Stimulated activated CD8-positive, alpha-beta memory T cell treated with anti-CD3 and anti-CD28 coated beads, Interleukin-12 subunit alpha, Interleukin-12 subunit beta, amount 100 ng/mL, for 4 hours (primary cell): ENCODE measurements around the gene PIGQ.
"Not testable (repeated sequence)": the region's sequence is repeated elsewhere in the genome, so short reads cannot be mapped to it uniquely, and the experiment has no call there.

Experiments
- DNase-seq: peaks from one replicate; pipeline ENCODE4 v3.0.0-alpha.2; 2020; ENCODE audit warnings: low read depth

Gene PIGQ

DNA sequence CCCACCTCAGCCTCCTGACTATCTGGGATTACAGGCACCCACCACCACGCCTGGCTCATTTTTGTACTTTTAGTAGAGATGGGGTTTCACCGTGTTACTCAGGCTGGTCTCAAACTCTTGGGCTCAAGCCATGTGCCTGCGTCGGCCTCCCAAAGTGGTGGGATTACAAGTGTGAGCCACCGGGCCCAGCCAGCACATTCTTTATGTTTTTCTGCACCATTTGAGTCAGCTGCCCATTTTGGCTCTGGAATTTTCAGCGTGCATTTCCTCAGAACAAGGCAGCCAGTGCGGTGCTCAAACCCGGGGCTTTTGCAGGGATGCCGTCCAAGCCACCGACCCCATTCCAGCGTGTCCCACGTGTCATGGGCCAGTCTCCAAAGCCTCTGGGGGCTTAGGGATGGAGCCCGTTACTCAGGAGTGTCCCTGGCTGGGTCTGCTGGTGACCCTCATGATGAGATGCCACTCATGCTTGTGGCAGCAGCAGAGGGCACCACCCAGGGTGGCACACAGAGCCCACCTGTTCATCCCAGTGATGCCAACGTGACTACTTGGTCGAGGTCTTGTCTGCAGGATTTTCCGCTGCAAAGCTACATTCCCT lies 16.4 kb downstream of the PIGQ start:
- no peak for DNase-seq

DNA sequence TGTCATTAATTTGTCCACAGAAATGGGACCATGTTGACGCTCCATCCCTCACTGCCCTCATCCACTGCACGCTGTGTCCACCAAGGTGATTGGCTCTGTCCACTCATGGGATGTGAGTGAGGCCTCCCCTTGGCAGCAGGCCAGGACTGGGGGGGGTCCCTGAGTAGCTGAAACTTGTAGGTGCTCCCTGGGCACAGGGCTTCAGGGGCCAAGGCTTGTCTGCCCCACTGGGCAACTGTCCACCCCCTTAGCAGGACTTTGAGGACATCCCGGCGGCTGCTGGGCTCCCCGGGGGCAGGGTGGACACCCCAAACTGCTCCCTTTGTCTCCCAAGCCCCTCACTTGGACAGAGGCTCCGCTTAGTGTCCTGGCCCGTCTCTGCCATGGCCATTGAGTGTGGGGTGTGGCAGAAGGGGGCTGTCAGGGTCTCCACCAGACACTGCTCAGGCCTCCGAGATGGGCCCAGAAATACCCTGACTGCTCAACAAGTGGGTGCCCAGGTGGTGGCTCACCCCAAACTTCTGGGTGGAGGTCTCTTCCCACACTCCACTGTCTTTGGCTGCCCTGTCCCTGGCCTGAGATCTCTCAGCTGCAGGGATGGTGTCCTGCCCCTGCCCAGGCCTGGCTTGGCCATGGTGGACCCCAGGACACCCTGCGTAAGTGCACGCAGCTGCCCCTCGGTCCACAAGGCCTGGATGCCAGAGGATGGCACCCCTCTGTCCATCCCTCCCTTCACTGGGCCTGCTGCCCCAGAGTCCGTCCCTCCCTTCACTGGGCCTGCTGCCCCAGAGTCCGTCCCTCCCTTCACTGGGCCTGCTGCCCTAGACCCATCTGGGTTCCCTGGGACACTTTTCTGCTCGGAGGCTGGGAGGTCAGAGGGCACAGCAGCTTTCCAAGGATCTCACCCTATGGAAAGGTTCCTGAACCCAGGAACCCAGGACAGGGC lies 17.1 kb downstream of the PIGQ start:
- no peak for DNase-seq

DNA sequence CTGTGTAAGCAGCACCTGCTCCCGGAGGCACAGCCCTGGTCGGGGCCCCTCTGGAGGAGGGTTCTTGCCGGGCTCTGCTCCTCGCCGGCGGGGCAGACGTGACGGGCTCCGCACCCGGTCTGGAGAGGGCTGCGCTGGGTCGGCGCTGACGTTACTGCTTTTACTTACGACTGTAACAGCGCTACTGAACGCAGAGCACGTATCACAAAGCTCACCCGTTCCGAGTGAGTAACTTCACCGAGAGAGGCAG lies 18.8 kb downstream of the PIGQ start:
- DNase-seq, result no peak

DNA sequence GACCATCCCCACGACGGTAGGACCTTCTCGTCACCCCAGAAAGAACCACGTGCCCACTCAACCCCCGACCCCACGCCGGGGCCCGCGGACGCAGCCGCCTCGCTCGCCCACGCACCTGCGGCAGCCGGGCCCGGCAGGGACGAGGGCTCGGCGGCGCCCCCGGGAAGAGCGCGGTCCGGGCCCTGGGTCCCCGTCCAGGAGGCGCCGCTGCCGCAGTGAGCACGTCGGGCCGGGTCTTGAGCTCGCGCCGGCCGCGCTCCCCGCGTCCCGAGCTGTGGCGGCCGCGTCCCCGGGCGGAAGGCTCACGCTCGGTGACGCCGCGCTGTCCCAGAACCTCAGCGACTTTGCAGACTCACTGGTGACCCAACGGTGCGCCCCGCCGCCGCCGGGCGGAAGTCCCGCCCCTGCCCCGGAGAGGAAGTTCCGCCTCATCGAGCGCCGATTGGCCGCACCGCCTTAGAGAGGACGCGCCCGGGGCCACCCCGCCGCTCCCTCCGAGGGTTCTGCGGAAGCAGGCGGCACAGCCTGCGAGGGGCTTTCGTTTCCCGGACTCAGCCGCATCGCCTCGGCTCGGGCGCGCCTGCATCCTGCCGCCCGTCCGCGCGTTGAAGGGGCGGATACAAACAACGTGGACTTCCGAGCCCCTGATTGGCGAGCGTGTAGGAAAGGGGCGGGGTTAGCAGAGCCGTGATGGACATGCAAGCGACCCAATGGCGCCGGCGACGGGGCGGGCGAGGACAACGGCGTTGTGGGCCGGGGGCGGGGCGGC lies 19.3 kb downstream of the PIGQ start:
- peak; percentile 98 for DNase-seq

DNA sequence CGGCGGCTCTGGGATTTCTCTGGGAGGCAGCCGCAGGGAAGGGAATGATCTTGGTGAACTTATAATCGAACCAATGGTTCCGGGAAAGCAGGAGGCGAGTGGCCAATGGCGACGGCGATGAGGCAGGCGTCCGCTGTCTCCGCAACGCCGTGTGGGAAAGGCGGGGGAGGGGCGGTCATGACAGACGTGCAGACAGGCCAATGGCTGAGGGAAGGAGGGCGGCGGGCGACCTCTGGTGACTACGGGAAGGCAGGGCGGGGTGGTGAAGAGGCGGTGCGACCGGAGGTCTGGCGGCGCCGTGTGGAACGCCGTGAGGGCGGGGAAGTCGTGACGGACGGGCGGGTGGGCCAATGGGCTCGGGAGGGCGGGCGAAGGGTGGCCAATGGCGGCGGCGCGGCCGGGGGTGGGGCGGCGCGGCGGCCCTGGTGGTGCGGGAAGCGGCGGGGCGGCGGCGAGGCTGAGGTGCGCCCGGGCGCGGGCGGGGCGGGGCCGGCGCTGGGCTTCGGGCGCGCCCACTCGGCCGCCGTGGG lies 20.0 kb downstream of the PIGQ start, which contains the start of gene RAB40C:
RAB40C (plus strand) TSS at position 409 of the 530 bp plus-strand sequence. CDS start 226 bp downstream, outside the sequence.
- peak; percentile 98 for DNase-seq

DNA sequence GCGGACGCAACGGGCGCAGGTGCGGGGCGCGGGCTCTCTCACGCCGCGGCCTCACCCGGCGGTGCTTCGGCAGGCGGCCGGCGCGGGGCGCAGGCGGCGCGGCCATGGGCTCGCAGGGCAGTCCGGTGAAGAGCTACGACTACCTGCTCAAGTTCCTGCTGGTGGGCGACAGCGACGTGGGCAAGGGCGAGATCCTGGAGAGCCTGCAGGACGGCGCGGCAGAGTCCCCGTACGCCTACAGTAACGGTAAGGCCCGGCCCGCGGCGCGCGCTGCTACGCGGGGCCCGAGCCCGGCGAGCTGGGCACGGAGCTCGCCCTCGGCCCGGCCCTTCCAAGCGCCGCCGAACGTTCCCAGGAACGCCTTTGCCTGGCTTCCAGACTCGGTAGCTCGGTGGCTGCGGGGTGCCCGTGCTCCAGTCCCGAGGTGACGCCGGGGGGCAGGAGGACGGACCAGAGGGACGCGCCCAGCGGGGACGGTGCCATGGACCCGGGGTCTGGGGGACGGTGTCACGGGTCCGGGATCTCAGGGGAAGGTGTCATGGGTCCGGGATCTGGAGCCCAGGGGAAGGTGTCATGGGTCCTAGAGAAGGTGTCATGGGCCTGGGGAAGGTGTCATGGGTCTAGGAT lies 20.5 kb downstream of the PIGQ start:
- DNase-seq, result no peak

DNA sequence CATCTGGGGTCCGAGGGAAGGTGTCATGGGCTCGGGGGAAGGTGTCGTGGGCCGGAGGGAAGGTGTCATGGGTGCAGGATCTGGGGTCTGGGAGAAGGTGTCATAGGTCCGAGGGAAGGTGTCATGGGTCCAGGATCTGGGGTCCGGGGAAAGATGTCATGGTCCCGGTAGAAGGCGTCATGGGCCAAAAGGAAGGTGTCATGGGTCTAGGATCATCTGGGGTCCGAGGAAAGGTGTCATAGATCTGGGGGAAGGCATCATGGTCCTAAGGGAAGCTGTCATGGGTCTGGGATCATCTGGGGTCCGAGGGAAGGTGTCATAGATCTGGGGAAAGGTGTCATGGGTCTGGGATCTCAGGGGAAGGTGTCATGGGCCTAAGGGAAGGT lies 21.0 kb downstream of the PIGQ start:
- no peak for DNase-seq

DNA sequence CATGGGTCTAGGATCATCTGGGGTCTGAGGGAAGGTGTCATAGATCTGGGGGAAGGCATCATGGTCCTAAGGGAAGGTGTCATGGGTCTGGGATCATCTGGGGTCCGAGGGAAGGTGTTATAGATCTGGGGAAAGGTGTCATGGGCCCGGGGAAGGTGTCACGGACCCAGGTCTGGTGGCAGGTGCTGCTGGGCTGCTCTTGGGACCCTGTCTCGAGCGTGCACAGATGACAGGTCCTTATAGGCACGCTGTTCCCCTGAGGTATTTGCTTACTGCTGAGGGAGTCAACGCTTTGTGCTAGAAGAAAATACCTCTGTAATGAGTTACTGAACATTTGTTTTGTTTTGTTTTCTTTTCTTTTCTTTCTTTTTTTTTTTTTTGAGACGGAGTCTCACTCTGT lies 21.5 kb downstream of the PIGQ start:
- DNase-seq, result no peak

DNA sequence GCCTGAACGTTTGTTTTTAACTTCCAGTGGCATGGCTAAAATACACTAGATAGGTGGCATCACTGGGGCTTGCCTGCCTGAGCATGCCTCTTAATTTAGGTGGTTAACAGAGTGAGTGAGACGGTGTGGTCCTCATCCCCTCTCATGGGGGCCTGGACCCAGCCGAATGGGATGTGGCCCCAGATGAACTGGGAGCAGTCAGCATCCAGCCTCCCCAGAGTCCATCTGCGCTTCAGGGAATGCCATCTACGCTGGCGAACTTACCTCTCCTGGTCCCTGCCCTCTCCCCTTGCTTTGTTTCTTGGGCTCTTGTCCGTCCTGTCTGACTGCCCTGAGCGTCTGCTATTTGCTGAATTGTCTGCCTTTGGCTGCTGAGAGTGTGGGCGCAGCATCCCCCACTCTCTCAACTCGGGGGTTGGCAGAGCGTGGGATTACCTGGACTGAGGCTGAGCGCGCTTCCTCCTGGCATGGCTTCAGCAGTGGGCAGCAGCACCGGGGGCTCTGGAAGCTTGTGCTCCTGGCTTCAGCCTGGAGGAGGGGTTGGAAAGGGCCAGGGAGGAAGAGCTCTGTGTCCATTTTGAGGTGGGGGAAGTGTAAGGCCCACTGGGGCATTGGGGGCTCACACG lies 22.2 kb downstream of the PIGQ start:
- DNase-seq, result no peak

DNA sequence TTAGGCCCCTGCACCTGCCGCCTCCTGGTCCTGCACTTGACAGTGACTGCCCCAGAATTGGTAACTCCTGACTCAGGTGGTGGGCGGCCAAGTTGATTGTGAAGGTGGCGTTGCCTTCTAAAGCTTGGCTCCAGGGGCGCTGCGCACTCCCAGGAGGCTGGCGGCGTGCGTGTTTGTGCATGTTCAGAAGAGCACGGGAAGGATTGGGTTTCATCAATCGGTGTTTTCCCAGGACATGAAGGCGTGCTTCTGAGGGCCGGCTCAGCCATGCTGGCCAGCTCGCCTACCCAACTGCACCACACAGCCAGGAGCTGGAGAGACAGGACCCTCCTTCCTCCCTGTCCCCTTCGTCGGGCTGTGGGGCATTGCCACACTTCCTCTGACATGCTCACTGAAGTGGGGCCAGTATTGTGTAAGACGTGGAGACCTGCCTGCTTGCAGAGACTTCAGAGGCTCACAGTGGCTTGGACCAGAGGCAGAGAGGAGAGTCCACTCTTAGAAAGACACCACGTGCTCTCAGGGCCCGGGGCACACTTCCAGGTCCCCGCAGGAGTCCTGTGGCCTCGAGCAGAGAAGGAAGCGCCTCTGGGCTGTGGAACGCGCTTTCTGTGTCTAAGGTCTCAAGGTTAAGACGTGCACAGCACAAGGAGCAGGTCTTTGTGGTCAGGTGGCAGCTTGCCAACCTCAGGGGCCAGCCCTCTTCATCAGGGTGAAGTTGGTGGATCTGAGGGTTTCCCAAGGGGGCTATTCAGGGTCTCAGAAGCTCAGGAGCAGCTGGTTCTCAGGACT lies 22.9 kb downstream of the PIGQ start:
- DNase-seq, result no peak

DNA sequence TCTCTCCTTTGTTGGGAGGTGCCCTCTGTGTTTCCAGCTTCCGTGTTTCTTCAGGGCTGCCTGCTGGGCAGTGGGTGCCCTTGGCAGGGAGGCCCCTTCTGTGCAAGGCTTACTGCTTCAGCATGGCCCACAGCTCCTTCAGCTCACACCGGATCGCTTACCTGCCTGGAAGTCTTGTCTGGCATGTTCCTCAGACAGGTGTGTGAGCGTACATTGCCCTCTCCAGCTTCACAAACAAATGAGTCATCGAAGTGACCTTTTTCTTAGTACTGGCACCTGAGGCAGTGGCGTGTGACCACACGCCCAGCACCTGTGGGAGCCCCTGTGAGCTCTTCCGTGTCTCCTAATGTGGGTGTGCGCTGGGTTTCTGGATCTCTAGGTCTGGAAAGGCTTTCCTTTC lies 23.6 kb downstream of the PIGQ start:
- DNase-seq, result no peak

DNA sequence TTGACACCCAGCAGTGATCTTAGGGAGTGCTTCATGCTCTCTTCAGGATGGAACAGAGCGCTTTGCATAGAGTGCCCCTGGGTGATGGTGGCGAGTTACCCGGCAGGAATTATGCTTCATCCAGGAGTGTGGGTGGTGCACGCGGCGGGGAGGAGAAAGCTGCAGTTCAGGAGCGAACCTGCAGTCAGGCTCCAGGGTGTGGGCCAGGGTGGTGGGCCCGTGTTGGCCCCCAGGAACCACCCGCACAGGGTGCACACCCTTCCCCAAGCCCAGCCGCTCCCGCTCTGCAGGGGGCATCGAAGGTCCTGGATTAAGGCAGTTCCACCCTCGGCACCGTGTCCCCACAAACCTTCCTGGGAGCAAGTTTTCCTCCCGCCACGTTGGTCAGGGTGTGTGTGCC lies 24.0 kb downstream of the PIGQ start:
- DNase-seq, result no peak

DNA sequence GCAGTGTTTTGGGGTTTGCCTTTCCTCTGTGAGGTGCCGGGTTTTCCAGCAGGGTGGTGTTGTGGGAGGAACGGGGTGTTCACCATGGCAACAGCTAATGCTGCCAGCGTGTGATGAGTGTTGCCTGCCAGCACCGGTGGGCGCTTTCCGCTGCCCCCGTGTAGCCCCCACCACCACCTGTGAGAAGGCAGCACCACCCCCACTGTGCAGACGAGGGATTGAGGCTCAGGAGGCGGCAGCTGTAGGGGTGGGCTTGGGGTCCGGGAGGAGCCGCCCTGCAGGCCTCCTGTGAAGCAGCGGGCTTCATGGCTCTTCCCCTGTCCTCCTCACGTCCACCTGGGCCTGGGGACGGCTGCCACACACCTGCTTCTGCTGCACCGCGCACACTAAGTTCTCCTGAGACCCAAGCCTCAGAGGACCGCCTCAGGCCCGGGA lies 25.3 kb downstream of the PIGQ start:
- DNase-seq, result no peak

DNA sequence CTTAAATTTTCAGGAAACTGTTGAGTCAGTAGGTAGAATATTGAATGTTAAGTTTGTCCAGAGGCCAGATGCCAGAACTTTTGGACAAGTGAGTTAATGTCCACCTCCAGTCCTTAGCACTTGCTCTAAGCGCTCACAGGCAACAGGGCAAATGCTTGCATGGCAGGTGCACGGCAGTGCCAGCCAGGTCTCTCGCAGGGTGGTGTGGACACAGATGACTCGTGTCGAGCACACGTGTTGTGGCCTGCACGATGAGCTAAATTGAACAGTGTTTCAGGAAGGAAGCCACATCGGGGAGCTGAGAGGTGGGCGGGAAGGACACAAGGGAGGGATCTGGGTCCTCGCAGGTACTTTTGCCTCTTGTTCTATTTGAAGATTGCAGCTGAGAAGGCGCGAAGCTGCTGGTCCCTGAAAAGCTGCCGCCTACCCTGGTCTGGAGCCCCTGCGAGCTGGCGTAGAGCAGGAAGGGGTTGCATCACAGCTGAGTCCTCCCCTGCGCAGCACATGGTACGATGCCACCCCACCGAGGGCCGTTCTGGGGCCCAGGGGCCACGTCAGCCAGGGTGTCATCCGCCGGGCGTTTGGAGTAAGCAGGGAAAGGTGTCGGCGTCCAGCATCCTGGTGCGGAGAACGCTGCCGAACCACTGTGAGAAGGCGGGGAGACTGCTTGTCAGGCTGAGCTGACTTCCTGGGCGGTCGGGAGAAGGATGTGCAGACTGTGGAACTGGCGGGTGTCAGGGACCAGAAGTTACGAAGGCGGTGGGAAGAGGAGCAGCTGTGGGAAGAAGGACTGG lies 26.4 kb downstream of the PIGQ start:
- no peak for DNase-seq

DNA sequence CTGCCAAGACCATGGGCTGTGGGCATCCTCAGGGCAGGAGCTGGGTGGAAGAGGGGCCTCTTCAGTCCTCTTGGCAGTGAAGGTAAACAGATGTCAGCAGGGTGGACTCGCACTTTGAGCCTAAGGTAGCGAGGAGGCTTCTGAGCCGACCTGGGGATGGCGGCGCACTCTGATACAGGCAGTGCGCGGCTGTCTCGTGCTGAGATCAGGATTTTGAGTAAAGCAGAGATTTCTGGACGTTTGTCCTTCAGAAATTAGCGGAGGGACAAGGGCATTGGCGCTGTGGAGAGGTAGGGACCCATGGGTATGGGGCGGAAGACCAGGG lies 26.9 kb downstream of the PIGQ start:
- DNase-seq, result no peak

DNA sequence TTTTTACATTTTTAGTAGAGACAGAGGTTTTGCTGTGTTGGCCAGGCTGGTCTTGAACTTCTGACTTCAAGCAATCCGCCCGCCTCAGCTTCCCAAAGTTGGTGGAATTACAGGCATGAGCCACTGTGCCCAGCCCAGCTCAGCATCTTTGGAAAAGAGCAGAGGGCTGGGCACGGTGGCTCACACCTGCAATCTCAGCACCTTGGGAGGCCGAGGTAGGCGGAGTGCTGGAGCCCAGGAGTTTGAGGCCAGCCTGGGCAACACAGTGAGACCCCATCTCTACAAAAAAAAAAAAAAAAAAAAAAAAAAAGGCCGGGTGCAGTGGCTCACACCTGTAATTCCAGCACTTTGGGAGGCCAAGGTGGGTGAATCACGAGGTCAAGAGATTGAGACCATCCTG lies 27.9 kb downstream of the PIGQ start:
- DNase-seq, result not testable (repeated sequence)

DNA sequence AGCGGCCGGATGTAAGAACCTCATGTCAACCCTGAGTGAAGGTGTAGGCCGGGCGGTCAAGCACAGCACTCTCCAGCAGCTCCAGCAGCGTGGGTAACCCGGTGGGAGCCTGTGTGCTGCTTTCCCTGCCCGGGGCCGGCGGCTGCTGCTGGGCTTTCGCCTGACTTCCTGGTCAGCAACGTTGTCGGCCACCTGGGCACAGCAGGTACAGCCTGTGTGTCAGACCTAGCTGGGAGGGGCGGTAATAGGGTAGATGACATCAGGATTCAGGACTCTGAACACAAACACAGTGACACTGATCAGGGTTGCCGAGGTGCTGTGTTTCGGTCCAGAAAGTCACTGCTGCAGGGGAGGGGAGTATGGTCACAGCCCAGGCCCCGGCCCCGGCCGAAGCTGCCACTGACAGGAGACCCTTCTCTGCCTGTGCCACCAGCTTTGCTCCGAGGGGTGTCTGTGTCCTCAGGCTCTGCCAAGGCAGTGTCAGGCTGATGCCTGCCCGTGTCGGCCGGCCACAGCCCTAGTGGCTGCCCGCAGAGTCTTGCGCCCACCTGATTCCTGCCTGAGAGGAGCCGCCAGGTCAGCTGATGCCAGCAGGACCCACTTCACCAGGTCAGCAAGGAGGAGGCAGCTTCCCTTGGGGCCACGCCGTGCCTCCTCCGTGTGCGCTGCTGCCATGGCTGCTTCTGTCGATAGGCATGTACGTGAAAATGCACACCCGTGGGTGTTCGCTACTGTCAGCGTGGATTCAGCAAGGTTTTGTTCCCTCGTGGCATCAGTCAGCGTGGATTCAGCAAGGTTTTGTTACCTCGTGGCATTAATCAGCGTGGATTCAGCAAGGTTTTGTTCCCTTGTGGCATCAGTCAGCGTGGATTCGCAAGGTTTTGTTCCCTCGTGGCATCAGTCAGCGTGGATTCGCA lies 29.3 kb downstream of the PIGQ start:
- no peak for DNase-seq

DNA sequence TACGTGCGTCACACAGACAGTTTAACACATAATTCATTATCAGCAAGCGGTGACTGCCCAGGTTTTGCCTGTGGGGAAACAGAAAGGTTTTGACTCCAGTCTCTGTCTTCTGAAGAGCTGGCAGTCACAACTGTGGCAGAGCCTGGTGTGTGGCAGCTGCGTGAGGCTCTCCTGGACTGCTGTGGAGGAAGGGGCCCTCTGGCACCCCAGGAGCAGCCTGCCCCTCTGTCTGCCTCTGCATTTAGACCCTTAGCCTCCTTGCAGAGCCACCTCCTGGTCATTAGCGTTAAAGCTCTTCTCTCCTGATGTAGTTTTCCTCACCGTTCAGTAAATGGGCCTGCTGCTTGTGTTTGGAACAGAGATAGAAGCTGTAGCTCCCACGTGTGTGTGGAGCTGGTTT lies 31.0 kb downstream of the PIGQ start:
- DNase-seq, result no peak

DNA sequence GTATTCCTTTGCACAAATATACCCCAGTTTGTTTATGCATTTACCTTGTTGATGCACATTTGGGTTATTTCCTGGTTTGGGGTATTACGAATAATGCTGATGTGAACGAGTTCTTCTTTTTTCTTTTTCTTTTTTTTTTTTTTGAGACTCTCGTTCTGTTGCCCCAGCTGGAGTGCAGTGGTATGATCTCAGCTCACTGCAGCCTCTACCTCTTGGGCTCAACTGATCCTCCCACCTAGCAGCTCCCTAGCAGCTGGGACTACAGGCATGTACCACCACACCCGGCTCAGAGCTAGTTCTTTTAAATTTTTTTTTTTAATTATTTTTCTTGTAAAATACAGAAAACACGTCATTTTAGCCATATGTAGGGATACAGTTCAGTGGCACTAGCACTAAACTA lies 34.2 kb downstream of the PIGQ start:
- no peak for DNase-seq
